PFSK-1 (cell line): Measurements from ENCODE around the gene LIME1.
A peak's percentile ranks its signal among the peaks of the same experiment; 100 is the strongest.

Source experiments
- POLR2AphosphoS5 ChIP-seq: IDR thresholded peaks from 2 replicates; pipeline ENCODE4 v1.6.1; 2012; ENCODE audit warnings: low read depth, mild to moderate bottlenecking, control low read depth, low read length, moderate library complexity
- SIN3A ChIP-seq: IDR thresholded peaks from 2 replicates; pipeline ENCODE4 v1.6.1; 2012; ENCODE audit warnings: mild to moderate bottlenecking, low read length, moderate library complexity, borderline replicate concordance; ENCODE audit not compliant: insufficient read depth

- TF ChIP-seq POLR2AphosphoS5 (peak; percentile 83), SIN3A (no peak)
Observed at GRCh38 chr20:63740627-63741353, 4.3 kb downstream of the LIME1 start.
